Activated CD4-positive, alpha-beta T cell treated with anti-CD3 and anti-CD28 coated beads for 36 hours (primary cell): ENCODE measurements around the gene ZNF182. TPM values are rescaled to one million over a fixed set of nuclear protein-coding genes. Genes with fewer than 3 reads are reported as not detected.
"Not testable (repeated sequence)": the region's sequence is repeated elsewhere in the genome, so short reads cannot be mapped to it uniquely, and the experiment has no call there.

ENCODE experiments used
- ATAC-seq: fragments of 200-7000 bp; cut with Tn5 transposase; one replicate; pipeline ENCODE4 v1.10.0; 2021; ENCODE audit warnings: mild to moderate bottlenecking, moderate library complexity
- CTCF ChIA-PET: fragments of 350-600 bp; sonication (Branson Sonifier 250); formaldehyde crosslinking; loops from one replicate; lab custom pipeline; 2021; ENCODE audit warnings: antibody characterized with exemption; lab: Charles Lee
- POLR2A ChIA-PET: fragments of 350-600 bp; sonication (Branson Sonifier 250); formaldehyde crosslinking; loops from one replicate; lab custom pipeline; 2021; ENCODE audit warnings: antibody characterized with exemption, inconsistent platforms; lab: Charles Lee
- DNase-seq: peaks from one replicate; pipeline ENCODE4 v3.0.0-alpha.2; 2020
- H3K27ac Mint-ChIP-seq: one replicate; pipeline ENCODE4 v1.8.0; 2021; ENCODE audit warnings: mixed read lengths
- H3K27me3 Mint-ChIP-seq: one replicate; pipeline ENCODE4 v1.8.0; 2021; ENCODE audit warnings: mixed read lengths
- H3K36me3 Mint-ChIP-seq: one replicate; pipeline ENCODE4 v1.8.0; 2021; ENCODE audit warnings: low read depth, mixed read lengths
- H3K4me1 Mint-ChIP-seq: one replicate; pipeline ENCODE4 v1.8.0; 2021; ENCODE audit warnings: mixed read lengths
- H3K4me3 Mint-ChIP-seq: one replicate; pipeline ENCODE4 v1.8.0; 2021; ENCODE audit warnings: mild to moderate bottlenecking, moderate library complexity, mixed read lengths
- H3K9me3 Mint-ChIP-seq: one replicate; pipeline ENCODE4 v1.8.0; 2021; ENCODE audit warnings: low read depth, mixed read lengths
- intact Hi-C, 2 experiments: fragments of 100-400 bp; cut with DNase I in 1 of 2; cut with micrococcal nuclease in 1 of 2; formaldehyde crosslinking; loops; one replicate each; pipeline versions ENCODE4 v1.14.2 to v1.15.1; 2022 to 2024; cut with DNase I, micrococcal nuclease
- total RNA-seq, 2 experiments: library from RNA; stranded (reverse); gene quantifications; one replicate each; pipeline ENCODE4 v1.2.3, GENCODE V29; 2021

The ZNF182 gene
- total RNA-seq, result 1 to 10 TPM; 8.0 to 9.3 TPM

- H3K4me1 Mint-ChIP-seq, result peaks cover 25% of the 10 kb centered on the region
- DNase-seq (peak; percentile 94), ATAC-seq (peak; percentile 95)
- peaks cover 25% of the 10 kb centered on the region for H3K36me3 Mint-ChIP-seq
- no peaks in the 10 kb centered on the region for H3K27me3 Mint-ChIP-seq
- ChIA-PET POLR2A (no interaction called here), CTCF (no interaction called here)
- intact Hi-C loops, result loop anchor here in 1 of 2 experiments (5.0 kb wide), 1 partner anchor 422 kb away; the partner anchor contains the start of gene TIMP1
- peak within 1 kb of the TSS; percentile 97 for H3K4me3 Mint-ChIP-seq
- peak within 1 kb of the TSS; percentile 100 for H3K27ac Mint-ChIP-seq
- H3K9me3 Mint-ChIP-seq, result no peaks in the 10 kb centered on the region
These were observed at the start of gene ZNF182 for GRCh38 chrX:48003758-48004457. Gene ZNF182, minus strand, starts transcription at chrX:48003989. Its CDS starts 1,380 bp downstream, at chrX:48002609.

GRCh38 chrX:48046846-48047245 is 43.1 kb upstream of the ZNF182 start:
- intact Hi-C loops, result no loop called here
- Mint-ChIP-seq H3K9me3 (no peaks in the 10 kb centered on the region), H3K27me3 (no peaks in the 10 kb centered on the region), H3K36me3 (no peaks in the 10 kb centered on the region), H3K27ac (no peak overlapping the region), H3K4me1 (no peaks in the 10 kb centered on the region), H3K4me3 (no peak overlapping the region)
- DNase-seq (no peak), ATAC-seq (no peak)
- CTCF ChIA-PET, result no interaction called here
- POLR2A ChIA-PET, result no interaction called here

- no peak for ATAC-seq
- Mint-ChIP-seq H3K27ac (no peak overlapping the region), H3K27me3 (no peaks in the 10 kb centered on the region), H3K4me1 (no peaks in the 10 kb centered on the region), H3K4me3 (no peak overlapping the region), H3K36me3 (no peaks in the 10 kb centered on the region), H3K9me3 (no peaks in the 10 kb centered on the region)
- CTCF ChIA-PET, result interaction anchor here (0.6 to 1.0 kb wide), 2 partner anchors 19 to 391 kb away, joined by 3 to 4 read pairs; no protein-coding TSS in a partner anchor
- intact Hi-C loops, result no loop called here
- DNase-seq, result no peak
- POLR2A ChIA-PET, result no interaction called here
These were observed 41.9 kb upstream of the ZNF182 start for GRCh38 chrX:48045410-48046311.

- H3K27me3 Mint-ChIP-seq, result no peaks in the 10 kb centered on the region
- intact Hi-C loops, result no loop called here
- DNase-seq (no peak), ATAC-seq (no peak)
- CTCF ChIA-PET, result interaction anchor here (1.0 to 1.1 kb wide), 2 partner anchors 84 to 227 kb away, joined by 3 read pairs; no protein-coding TSS in a partner anchor
- no peak overlapping the region for H3K27ac Mint-ChIP-seq
- H3K4me3 Mint-ChIP-seq, result no peak overlapping the region
- POLR2A ChIA-PET, result no interaction called here
- H3K36me3 Mint-ChIP-seq, result no peaks in the 10 kb centered on the region
- H3K9me3 Mint-ChIP-seq, result no peaks in the 10 kb centered on the region
- H3K4me1 Mint-ChIP-seq, result no peaks in the 10 kb centered on the region
These were observed 39.3 kb upstream of the ZNF182 start for GRCh38 chrX:48043056-48043455.

GRCh38 chrX:48035891-48036290 is 32.1 kb upstream of the ZNF182 start:
- no peak for DNase-seq
- no peaks in the 10 kb centered on the region for H3K9me3 Mint-ChIP-seq
- intact Hi-C loops, result loop anchor here in 1 of 2 experiments (10.0 kb wide), 1 partner anchor 59 kb away; no protein-coding TSS in a partner anchor
- POLR2A ChIA-PET, result no interaction called here
- H3K4me1 Mint-ChIP-seq, result no peaks in the 10 kb centered on the region
- ATAC-seq, result no peak
- H3K27me3 Mint-ChIP-seq, result no peaks in the 10 kb centered on the region
- CTCF ChIA-PET, result no interaction called here
- H3K4me3 Mint-ChIP-seq, result no peak overlapping the region
- no peak overlapping the region for H3K27ac Mint-ChIP-seq
- H3K36me3 Mint-ChIP-seq, result no peaks in the 10 kb centered on the region

- CTCF ChIA-PET, result interaction anchor here (1.0 kb wide), 1 partner anchor 95 kb away, joined by 3 read pairs; no protein-coding TSS in a partner anchor
- intact Hi-C loops, result loop anchor here in 1 of 2 experiments (10.0 kb wide), 1 partner anchor 64 kb away; no protein-coding TSS in a partner anchor
- not testable (repeated sequence) for H3K4me3 Mint-ChIP-seq
These were observed 26.9 kb upstream of the ZNF182 start for GRCh38 chrX:48030641-48031173.

GRCh38 chrX:48030237-48030636 is 26.4 kb upstream of the ZNF182 start:
- ATAC-seq (no peak), DNase-seq (no peak)
- H3K36me3 Mint-ChIP-seq, result no peaks in the 10 kb centered on the region
- no peaks in the 10 kb centered on the region for H3K9me3 Mint-ChIP-seq
- H3K27ac Mint-ChIP-seq, result no peak overlapping the region
- CTCF ChIA-PET, result interaction anchor here (0.7 to 1.0 kb wide), 2 partner anchors 70 to 94 kb away, joined by 3 read pairs; no protein-coding TSS in a partner anchor
- H3K4me3 Mint-ChIP-seq, result no peak overlapping the region
- H3K27me3 Mint-ChIP-seq, result no peaks in the 10 kb centered on the region
- POLR2A ChIA-PET, result no interaction called here
- intact Hi-C loops, result loop anchor here in 1 of 2 experiments (10.0 kb wide), 1 partner anchor 65 kb away; no protein-coding TSS in a partner anchor
- peaks cover 3% of the 10 kb centered on the region for H3K4me1 Mint-ChIP-seq

More at GRCh38 chrX:48030641-48031173, 26.9 kb upstream of the ZNF182 start:
- DNase-seq, H3K9me3 Mint-ChIP-seq, H3K4me1 Mint-ChIP-seq, H3K27me3 Mint-ChIP-seq, ATAC-seq, H3K27ac Mint-ChIP-seq, POLR2A ChIA-PET, H3K36me3 Mint-ChIP-seq: not testable (repeated sequence)

- CTCF ChIA-PET, result interaction anchor here (0.6 to 2.4 kb wide), 6 partner anchors 71 to 460 kb away, joined by 3 to 15 read pairs (median 4); no protein-coding TSS in a partner anchor
- peaks cover 6% of the 10 kb centered on the region for H3K4me1 Mint-ChIP-seq
- H3K36me3 Mint-ChIP-seq, result no peaks in the 10 kb centered on the region
These were observed 24.3 kb upstream of the ZNF182 start for GRCh38 chrX:48028091-48028490.

GRCh38 chrX:48027545-48027944 is 23.8 kb upstream of the ZNF182 start:
- POLR2A ChIA-PET, H3K27me3 Mint-ChIP-seq, H3K27ac Mint-ChIP-seq, H3K4me1 Mint-ChIP-seq, H3K4me3 Mint-ChIP-seq, H3K36me3 Mint-ChIP-seq, DNase-seq, ATAC-seq, H3K9me3 Mint-ChIP-seq: not testable (repeated sequence)
- intact Hi-C loops, result loop anchor here (2.0 to 10.0 kb wide), 5 partner anchors 373 to 833 kb away; partner anchors contain the start of genes ELK1 (in 1 of the 2), UBA1 (in 1 of the 2), UXT (in 1 of the 2) and ZNF41 (in 1 of the 2)
- CTCF ChIA-PET, result interaction anchor here (0.6 to 2.4 kb wide), 11 partner anchors 14 to 205 kb away, joined by 3 to 15 read pairs (median 4); partner anchors contain the start of gene ZNF81

More at GRCh38 chrX:48028091-48028490, 24.3 kb upstream of the ZNF182 start:
- POLR2A ChIA-PET, result no interaction called here
- intact Hi-C loops, result loop anchor here (10.0 kb wide), 3 partner anchors 373 to 833 kb away; partner anchors contain the start of genes ELK1 (in 1 of the 2), UBA1 (in 1 of the 2), UXT (in 1 of the 2) and ZNF41 (in 1 of the 2)
- H3K9me3 Mint-ChIP-seq, result no peaks in the 10 kb centered on the region
- no peak overlapping the region for H3K4me3 Mint-ChIP-seq
- no peak overlapping the region for H3K27ac Mint-ChIP-seq
- ATAC-seq, result no peak
- no peak for DNase-seq
- H3K27me3 Mint-ChIP-seq, result no peaks in the 10 kb centered on the region

- no peaks in the 10 kb centered on the region for H3K27me3 Mint-ChIP-seq
- intact Hi-C loops, result loop anchor here (2.0 to 10.0 kb wide), 4 partner anchors 35 to 831 kb away; partner anchors contain the start of genes ELK1 (in 1 of the 2), UBA1 (in 1 of the 2), UXT (in 1 of the 2) and ZNF41 (in 1 of the 2)
- ATAC-seq (no peak), DNase-seq (peak; percentile 50)
- ChIA-PET CTCF (interaction anchor here (0.5 to 2.4 kb wide), 6 partner anchors 57 to 555 kb away, joined by 3 to 15 read pairs (median 3); partner anchors contain the start of gene ZNF81), POLR2A (no interaction called here)
- no peaks in the 10 kb centered on the region for H3K9me3 Mint-ChIP-seq
- no peak overlapping the region for H3K27ac Mint-ChIP-seq
- peaks cover 14% of the 10 kb centered on the region for H3K4me1 Mint-ChIP-seq
- H3K36me3 Mint-ChIP-seq, result no peaks in the 10 kb centered on the region
- H3K4me3 Mint-ChIP-seq, result no peak overlapping the region
These were observed 21.8 kb upstream of the ZNF182 start for GRCh38 chrX:48025561-48025960.
